ENCODE data around the gene ACTN1.
"Not testable (repeated sequence)": the region's sequence is repeated elsewhere in the genome, so short reads cannot be mapped to it uniquely, and the experiment has no call there.

Gene ACTN1

GRCh38 chr14:68979722-68980451 lies 785 bp upstream of the ACTN1 start:
- no peak for FAIRE-seq
- DNase-seq (ENCODE audit: insufficient read length, low spot score), result peak; percentile 50
- TF ChIP-seq POLR2A (IDR thresholded peaks at IDR 0.05; ENCODE audit: low read depth, low read length), result no peak

DNA sequence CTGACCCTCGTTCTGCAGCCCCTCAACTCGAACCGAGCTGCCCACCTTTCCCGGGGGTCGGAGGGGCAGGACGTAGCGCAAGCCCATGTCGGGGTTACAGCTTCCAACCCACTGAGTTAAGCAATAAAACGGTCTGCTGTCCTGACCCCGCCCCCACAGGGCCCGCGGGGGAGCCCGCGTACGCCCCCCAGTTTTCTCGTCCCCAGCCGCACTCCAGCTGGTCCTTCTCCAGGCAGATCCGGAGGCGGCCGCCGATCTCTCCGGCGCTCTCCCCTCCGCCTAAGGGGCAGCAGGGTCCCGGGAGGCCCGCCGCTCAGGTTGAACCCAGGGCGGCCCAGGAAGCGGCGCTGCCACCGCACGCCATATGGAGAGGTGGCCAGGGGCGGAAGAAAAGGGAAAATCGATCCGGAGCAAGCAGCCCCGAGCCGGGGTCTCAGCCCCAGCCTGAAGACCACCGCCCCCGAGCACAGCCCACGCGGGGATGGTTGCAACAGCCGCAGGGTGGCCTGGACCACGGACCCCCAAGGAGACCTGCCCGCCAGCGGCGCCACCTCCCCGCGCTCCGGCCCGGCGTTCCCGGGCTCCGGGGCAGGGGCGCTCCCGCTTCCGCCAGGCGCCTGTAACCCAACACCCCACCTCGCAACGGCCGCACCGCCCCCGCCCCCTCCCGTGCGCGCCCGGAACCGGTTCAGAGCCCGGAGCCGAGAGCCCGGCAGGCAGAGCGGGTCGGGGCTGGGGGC lies 760 bp downstream of the ACTN1 start:
- DNase-seq (ENCODE audit: insufficient read length, low spot score) (no peak), FAIRE-seq (no peak)

DNA sequence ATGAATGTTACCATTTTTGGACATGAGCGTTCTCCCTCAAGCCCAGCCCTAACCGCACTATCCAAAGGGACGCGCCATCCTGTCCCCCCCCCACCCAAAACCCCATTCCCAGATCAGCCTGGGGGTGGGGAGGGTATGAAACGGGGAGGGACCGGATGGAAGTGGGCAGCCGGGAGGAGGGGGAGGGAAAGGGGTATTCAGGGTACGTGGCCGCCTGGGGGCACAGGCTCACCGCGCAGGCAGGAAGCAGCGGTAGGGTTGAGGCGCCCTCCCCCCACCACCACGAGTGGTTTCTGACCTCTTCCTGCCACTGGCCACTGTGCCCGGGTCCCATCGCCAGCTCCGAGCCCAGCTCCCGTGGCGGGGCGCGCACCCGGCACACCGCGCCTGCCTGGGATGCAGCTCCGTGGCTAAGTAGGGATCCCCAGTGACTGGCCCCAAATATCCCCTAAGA lies 1.4 kb downstream of the ACTN1 start:
- peak; percentile 71; the same call in 1 of the 2 replicates for TF ChIP-seq POLR2A (IDR thresholded peaks at IDR 0.05; ENCODE audit: low read depth, low read length)
- FAIRE-seq (no peak), DNase-seq (ENCODE audit: insufficient read length, low spot score) (peak; percentile 45)

More for the DNA sequence above, 760 bp downstream of the ACTN1 start:
- peak; percentile 24; the same call in 1 of the 2 replicates for TF ChIP-seq POLR2A (IDR thresholded peaks at IDR 0.05; ENCODE audit: low read depth, low read length)

- FAIRE-seq (no peak), DNase-seq (ENCODE audit: insufficient read length, low spot score) (no peak)
- no peak for TF ChIP-seq POLR2A (IDR thresholded peaks at IDR 0.05; ENCODE audit: low read depth, low read length)
These were observed 1.9 kb downstream of the ACTN1 start for GRCh38 chr14:68977180-68977717.

- FAIRE-seq (no peak), DNase-seq (ENCODE audit: insufficient read length, low spot score) (no peak)
- no peak for TF ChIP-seq POLR2A (IDR thresholded peaks at IDR 0.05; ENCODE audit: low read depth, low read length)
These were observed 2.7 kb downstream of the ACTN1 start for GRCh38 chr14:68976160-68977067.

DNA sequence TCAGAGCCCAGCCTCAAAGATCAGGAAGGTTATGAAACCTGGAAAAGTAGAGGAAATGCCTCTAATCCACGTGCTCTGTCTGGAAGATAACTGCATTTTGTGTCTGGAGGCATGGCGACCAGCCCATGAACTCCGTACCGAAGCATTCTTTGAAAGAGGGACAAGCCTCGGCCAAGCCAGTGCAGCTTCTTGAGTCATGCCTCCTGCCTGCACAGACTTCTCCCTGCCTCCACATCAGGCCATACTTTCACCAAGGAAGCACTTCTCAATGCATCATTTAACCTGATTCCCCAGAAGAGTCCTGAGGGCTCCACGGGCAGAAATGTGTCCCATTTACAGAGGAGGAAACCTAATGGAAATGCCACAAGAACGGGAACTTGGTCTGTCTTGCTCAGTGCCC lies 3.4 kb downstream of the ACTN1 start:
- DNase-seq (ENCODE audit: insufficient read length, low spot score), result no peak
- no peak for TF ChIP-seq POLR2A (IDR thresholded peaks at IDR 0.05; ENCODE audit: low read depth, low read length)
- no peak for FAIRE-seq

DNA sequence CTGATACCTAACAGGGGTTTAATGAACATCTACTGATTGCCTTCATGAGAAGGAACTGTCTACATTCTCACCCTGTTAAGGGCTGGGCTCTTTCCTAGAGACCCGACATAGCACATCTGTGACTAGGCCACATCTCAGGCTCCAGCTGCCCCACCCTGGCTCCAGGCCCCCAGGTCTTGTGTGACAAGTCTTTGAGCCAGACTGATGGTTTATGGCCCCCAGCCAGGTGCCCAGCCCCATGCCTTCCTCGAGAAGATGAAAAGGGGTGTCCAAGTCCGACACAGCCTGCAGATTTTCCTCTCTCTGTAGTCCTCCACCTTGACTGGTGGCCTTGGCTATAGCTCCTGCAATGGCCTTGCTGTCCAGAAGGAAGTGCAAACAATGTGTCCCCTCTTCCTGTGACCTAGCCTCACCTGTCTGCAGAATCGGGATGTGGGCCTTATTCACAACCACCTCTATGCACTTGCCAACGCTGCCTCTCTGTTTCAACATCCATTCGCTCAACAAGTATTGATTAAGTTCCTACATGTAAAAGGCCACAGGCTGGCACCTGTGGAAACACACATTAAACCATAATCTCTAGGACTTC lies 4.2 kb downstream of the ACTN1 start:
- TF ChIP-seq POLR2A (IDR thresholded peaks at IDR 0.05; ENCODE audit: low read depth, low read length), result no peak
- FAIRE-seq (no peak), DNase-seq (ENCODE audit: insufficient read length, low spot score) (no peak)

DNA sequence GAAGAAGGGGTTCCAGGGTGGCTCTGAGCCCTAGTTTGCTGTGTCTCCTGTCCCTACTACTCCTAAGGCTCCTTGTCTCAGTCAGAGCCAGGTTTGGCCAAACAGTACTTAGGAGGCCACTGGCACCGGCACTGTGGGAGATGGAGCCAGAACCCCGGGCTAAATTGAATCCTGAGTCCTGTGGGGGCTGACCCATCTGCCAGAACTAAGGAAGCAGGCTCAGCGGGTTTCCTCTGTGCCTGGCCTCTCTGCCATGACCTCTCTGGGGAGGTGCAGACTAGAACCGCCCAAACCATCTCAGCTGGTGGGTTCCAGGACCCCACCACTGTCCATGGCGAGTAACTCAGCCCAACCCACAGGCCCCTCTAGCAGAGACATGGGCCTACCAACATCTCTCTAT lies 5.5 kb downstream of the ACTN1 start:
- no peak for FAIRE-seq
- TF ChIP-seq POLR2A (IDR thresholded peaks at IDR 0.05; ENCODE audit: low read depth, low read length), result no peak
- DNase-seq (ENCODE audit: insufficient read length, low spot score), result no peak

DNA sequence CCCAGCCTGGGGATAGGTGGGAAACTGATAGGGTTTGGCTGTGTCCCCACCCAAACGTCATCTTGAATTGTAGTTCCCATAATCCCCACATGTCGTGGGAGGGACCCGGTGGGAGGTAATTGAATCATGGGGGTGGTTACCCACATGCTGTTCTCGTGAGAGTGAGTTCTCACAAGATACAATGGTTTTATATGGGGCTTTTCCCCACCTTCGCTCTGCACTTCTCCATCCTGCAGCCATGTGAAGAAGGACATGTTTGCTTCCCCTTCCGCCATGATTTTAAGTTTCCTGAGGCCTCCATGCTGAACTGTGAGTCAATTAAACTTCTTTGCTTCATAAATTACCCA lies 5.9 kb downstream of the ACTN1 start:
- not testable (repeated sequence) for FAIRE-seq; DNase-seq (ENCODE audit: insufficient read length, low spot score)

- FAIRE-seq (no peak), DNase-seq (ENCODE audit: insufficient read length, low spot score) (no peak)
- TF ChIP-seq POLR2A (IDR thresholded peaks at IDR 0.05; ENCODE audit: low read depth, low read length), result no peak
These were observed 6.4 kb downstream of the ACTN1 start for GRCh38 chr14:68972507-68973218.

DNA sequence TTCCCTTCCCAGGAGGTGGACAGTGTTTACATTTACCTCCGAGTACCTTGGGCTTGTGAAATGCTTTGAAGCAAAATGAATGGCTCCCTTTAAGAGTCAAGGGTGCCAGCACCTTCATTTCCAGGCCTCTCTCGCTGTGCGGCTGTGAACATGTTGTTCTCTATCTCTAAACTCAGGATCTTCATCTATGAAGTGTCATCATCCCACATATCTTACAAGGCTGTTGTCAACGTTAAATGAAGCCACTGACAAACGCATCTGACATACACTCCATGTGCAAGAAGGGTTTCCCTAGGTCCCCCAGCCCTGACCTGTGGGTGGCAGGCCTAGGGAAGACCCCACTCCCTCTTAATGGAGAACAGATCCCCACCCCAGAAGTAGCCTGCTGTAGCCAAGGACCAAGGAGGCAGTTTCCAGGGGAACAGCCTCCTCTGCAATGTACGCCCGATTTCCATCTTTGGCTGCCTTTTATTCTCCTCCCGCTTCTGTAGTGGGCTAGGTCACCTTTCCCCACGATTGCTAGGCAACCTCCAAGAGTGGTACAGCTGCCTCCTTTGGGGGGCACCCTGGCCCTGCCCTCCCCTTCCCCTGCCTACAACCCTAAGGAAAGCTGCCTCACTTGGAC lies 7.6 kb downstream of the ACTN1 start:
- DNase-seq (ENCODE audit: insufficient read length, low spot score), result no peak
- no peak for FAIRE-seq
- TF ChIP-seq POLR2A (IDR thresholded peaks at IDR 0.05; ENCODE audit: low read depth, low read length), result no peak

DNA sequence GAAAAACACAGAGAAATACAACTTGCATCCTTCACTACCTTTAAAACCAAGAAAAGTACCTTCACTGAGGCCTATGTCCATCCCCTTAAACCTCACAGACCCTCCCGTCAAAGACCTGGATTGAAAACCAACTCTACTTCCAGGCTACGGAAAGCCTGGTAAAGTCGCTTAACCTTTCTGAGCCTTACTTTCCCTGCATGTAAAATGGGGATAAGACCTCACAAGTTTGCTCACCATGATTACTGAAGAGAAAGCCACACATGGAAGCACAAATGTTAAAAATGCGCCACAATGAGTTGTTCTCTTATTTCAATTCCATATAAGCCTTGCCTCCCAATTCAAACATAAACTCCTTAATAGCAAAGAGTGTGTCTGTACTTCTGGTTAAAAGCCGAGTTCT lies 8.4 kb downstream of the ACTN1 start:
- no peak for TF ChIP-seq POLR2A (IDR thresholded peaks at IDR 0.05; ENCODE audit: low read depth, low read length)
- FAIRE-seq (no peak), DNase-seq (ENCODE audit: insufficient read length, low spot score) (no peak)
